K562 (cell line): ENCODE measurements around the gene USP7. TPM values are rescaled to one million over a fixed set of nuclear protein-coding genes. Genes with fewer than 3 reads are reported as not detected.
A peak's percentile ranks its signal among the peaks of the same experiment; 100 is the strongest.

ENCODE experiments used
- ATAC-seq: fragments of 200-7000 bp; cut with Tn5 transposase; 3 replicates; pipeline ENCODE4 v1.9.1; 2020; ENCODE audit warnings: moderate library complexity
- BruUV-seq: library from RNA; stranded (reverse); fragments of 400-500 nt; replicated peaks from 2 replicates; lab custom pipeline; 2021; lab: Mats Ljungman, UMichigan
- CTCF ChIA-PET: fragments of 300-600 bp; formaldehyde crosslinking; extraction: SDS; loops from one replicate; lab custom pipeline; 2021; ENCODE audit warnings: low intra/inter-chr PET ratio; lab: Yijun Ruan, JAX
- POLR2A ChIA-PET: fragments of 300-600, 350-650 bp; sonication (Branson Sonifier 250); formaldehyde crosslinking; extraction: SDS; loops from one replicate; lab custom pipeline; 2021; ENCODE audit warnings: antibody characterized with exemption, inconsistent platforms; lab: Yijun Ruan, JAX
- DNase-seq, 4 experiments: peaks; one replicate each; pipeline versions ENCODE4 v3.0.0 to v3.0.0-alpha.2; 2011 to 2018; ENCODE audit warnings: low spot score in 3 of 4, mixed read lengths in 3 of 4; ENCODE audit errors: extremely low read depth in 1 of 4
- FAIRE-seq: peaks from 2 replicates; lab custom pipeline; 2011; peaks lifted over from hg19 to GRCh38; lab: Jason Lieb, UNC
- H2AFZ ChIP-seq: 2 replicates; pipeline ENCODE4 v1.6.0; 2011; ENCODE audit warnings: low read depth, low read length, control low read depth, inconsistent platforms
- H3K27ac ChIP-seq: fragments of 200-600 bp; 3 replicates; pipeline ENCODE4 v1.8.0; 2011; ENCODE audit warnings: low read depth, mild to moderate bottlenecking, control low read depth, inconsistent platforms, low read length, moderate library complexity, mixed read lengths; ENCODE audit errors: extremely low read depth
- H3K27me3 ChIP-seq, 2 experiments: fragments of 300-600 bp in 1 of 2; 2 replicates in 1 of 2; 3 replicates in 1 of 2; pipeline versions ENCODE4 v1.6.0 to v1.8.0; 2011; ENCODE audit warnings: inconsistent platforms in 2 of 2, low read length in 2 of 2, mild to moderate bottlenecking in 1 of 2, mixed read lengths in 1 of 2, moderate library complexity in 1 of 2; ENCODE audit not compliant: control insufficient read depth in 2 of 2, insufficient read depth in 2 of 2
- H3K36me3 ChIP-seq: fragments of 300-600 bp; 3 replicates; pipeline ENCODE4 v1.8.0; 2011; ENCODE audit warnings: mild to moderate bottlenecking, low read length, inconsistent platforms; ENCODE audit not compliant: control insufficient read depth, insufficient read depth
- H3K4me1 ChIP-seq, 2 experiments: fragments of 200-600 bp in 1 of 2; replicated peaks in 1 of 2; 2 replicates in 1 of 2; 3 replicates in 1 of 2; pipeline versions ENCODE4 v1.5.1 to v1.8.0; 2011; ENCODE audit warnings: inconsistent platforms in 2 of 2, low read length in 2 of 2, mild to moderate bottlenecking in 1 of 2, mixed read lengths in 1 of 2, moderate library complexity in 1 of 2; ENCODE audit not compliant: control insufficient read depth in 2 of 2, insufficient read depth in 2 of 2
- H3K4me2 ChIP-seq: 2 replicates; pipeline ENCODE4 v1.6.1; 2011; ENCODE audit warnings: low read length, control low read depth, inconsistent platforms, mixed read lengths; ENCODE audit not compliant: insufficient read depth
- H3K4me3 ChIP-seq: fragments of 200-600 bp; sonication (generic), shearing (Covaris generic); 2 replicates; pipeline ENCODE4 v1.5.1; 2016; ENCODE audit warnings: control low read depth, inconsistent platforms
- H3K79me2 ChIP-seq: fragments of 200-600 bp; 3 replicates; pipeline ENCODE4 v1.8.0; 2011; ENCODE audit warnings: low read length, inconsistent platforms; ENCODE audit not compliant: control insufficient read depth, insufficient read depth
- H3K9ac ChIP-seq, 2 experiments: 2 replicates each; pipeline versions ENCODE4 v1.6.0 to v1.6.1; 2011; ENCODE audit warnings: low read depth in 2 of 2, low read length in 2 of 2, control low read depth in 1 of 2, inconsistent platforms in 1 of 2, mild to moderate bottlenecking in 1 of 2, mixed read lengths in 1 of 2; ENCODE audit not compliant: insufficient read depth in 1 of 2
- H3K9me1 ChIP-seq: one replicate; pipeline ENCODE4 v1.6.0; 2011; ENCODE audit warnings: inconsistent platforms, mild to moderate bottlenecking, low read length, moderate library complexity; ENCODE audit not compliant: control insufficient read depth, insufficient read depth
- H3K9me3 ChIP-seq: replicated peaks from 2 replicates; pipeline ENCODE4 v1.5.1; 2011; ENCODE audit warnings: low read depth, low read length, inconsistent platforms; ENCODE audit not compliant: control insufficient read depth, insufficient read depth
- H4K20me1 ChIP-seq: replicated peaks from 2 replicates; pipeline ENCODE4 v1.6.1; 2011; ENCODE audit warnings: low read length, inconsistent platforms, mixed read lengths; ENCODE audit not compliant: control insufficient read depth, insufficient read depth
- BCOR ChIP-seq: fragments of 450-650 bp; IDR thresholded peaks from 2 replicates; pipeline ENCODE4 v1.6.1; 2016
- ETV1 ChIP-seq: fragments of 450-650 bp; conservative IDR thresholded peaks from 2 replicates; pipeline ENCODE4 v1.6.1; 2016; ENCODE audit warnings: missing genetic modification characterization, control low read depth, low read depth, missing compliant biosample characterization
- RBBP5 ChIP-seq: fragments of 200-600 bp; sonication (generic); IDR thresholded peaks from 2 replicates; pipeline ENCODE4 v1.6.1; 2012; ENCODE audit warnings: borderline replicate concordance, mild to moderate bottlenecking, low read length, control low read depth, inconsistent platforms; ENCODE audit not compliant: insufficient read depth, poor library complexity, severe bottlenecking
- ZHX1 ChIP-seq: fragments of 150-350 bp; conservative IDR thresholded peaks from 2 replicates; pipeline ENCODE4 v1.6.1; 2014; ENCODE audit warnings: low read length
- ZNF316 ChIP-seq: fragments of 450-650 bp; IDR thresholded peaks from 2 replicates; pipeline ENCODE4 v1.6.1; 2016
- ZNF398 ChIP-seq: fragments of 250-450 bp; sonication (Bioruptor Pico); IDR thresholded peaks from 2 replicates; pipeline ENCODE4 v1.8.0; 2021; ENCODE audit warnings: moderate library complexity, mild to moderate bottlenecking, inconsistent platforms
- ZSCAN29 ChIP-seq: fragments of 450-650 bp; IDR thresholded peaks from 2 replicates; pipeline ENCODE4 v1.6.1; 2017
- WGBS: fragments of 100-300 bp; shearing (Covaris generic); methylation state at CpG from one replicate; pipeline ENCODE4 v1.1.6; 2016; ENCODE audit warnings: low coverage, mixed read lengths; ENCODE audit not compliant: insufficient coverage; ENCODE audit errors: missing lambda C conversion rate; 5-methylcytosine and 5-hydroxymethylcytosine counted together
- in situ Hi-C: fragments of 300-500 bp; cut with MboI; formaldehyde crosslinking; loops from 4 replicates; pipeline ENCODE4 v1.15.0; 2018; ENCODE audit warnings: inconsistent platforms, mixed read lengths
- intact Hi-C: fragments of 100-400 bp; cut with micrococcal nuclease; formaldehyde crosslinking; loops from 2 replicates; pipeline ENCODE4 v1.14.2; 2022
- polyA plus RNA-seq, 8 experiments: library from polyadenylated mRNA; depleted of rRNA in 4 of 8; stranded (reverse) in 5 of 8; unstranded in 3 of 8; fragments of >200 nt; fragmentation: Nextera tagmentation in 2 of 8; fragmentation: Illumina TruSeq in 1 of 8; extraction: Ambion mirVana in 2 of 8; extraction: Trizol in 1 of 8; gene quantifications; 2 replicates each; pipeline versions ENCODE4 v1.2.1 to v1.2.3, GENCODE V29; 2011 to 2014; ENCODE audit warnings: inconsistent platforms in 1 of 8, missing spikeins in 1 of 8
- total RNA-seq, 7 experiments: library from RNA; depleted of rRNA in 6 of 7; stranded (reverse); fragments of >200 nt in 6 of 7; fragmentation: Illumina TruSeq in 2 of 7; extraction: Trizol in 2 of 7; gene quantifications; 2 replicates each; pipeline versions ENCODE4 v1.2.1 to v1.2.3, GENCODE V29; 2011 to 2021; ENCODE audit warnings: low replicate concordance in 1 of 7

Gene USP7
- total and polyA plus RNA-seq, 9 of the 15 experiments (the other 6 are each of a cell fraction or from before 2014, with no cell fraction given), result 17.1 to 145 (median 57.9) TPM

- TF ChIP-seq ZNF398 (CRISPR knock-in tag) (no peak), ZNF316 (no peak), BCOR (no peak)
Observed at GRCh38 chr16:8960788-8961109, 3.0 kb downstream of the USP7 start (continued).

GRCh38 chr16:8959921-8960787 is 3.6 kb downstream of the USP7 start:
- Histone ChIP-seq H3K79me2 (peaks cover 80% of the 10 kb centered on the region), H3K27ac (no peak overlapping the region), H3K9ac (peak overlapping the region; percentile 0 to 69; a peak in 1 of 4 replicates), H3K9me1 (peaks cover 3% of the 10 kb centered on the region), H3K4me2 (peak overlapping the region; percentile 49), H3K4me3 (no peak overlapping the region), H3K27me3 (no peaks in the 10 kb centered on the region), H4K20me1 (peaks cover 69% of the 10 kb centered on the region), H3K9me3 (no peaks in the 10 kb centered on the region), H3K4me1 (peaks cover 42 to 62% of the 10 kb centered on the region in 2 experiments), H2AFZ (no peak overlapping the region), H3K36me3 (peaks cover 4% of the 10 kb centered on the region; the same call in 1 of the 3 replicates)
- FAIRE-seq (no peak), DNase-seq (peak in 1 of 4 experiments; percentile 26), ATAC-seq (peak; percentile 7; the same call in 1 of the 3 replicates)
- intact Hi-C loops (loop anchor here (5.0 kb wide), 1 partner anchor 47 kb away; no protein-coding TSS in a partner anchor), in situ Hi-C loops (no loop called here)
- 25% methylated on average over 12 of the region's 12 CpGs for WGBS
- no TSS peak for BruUV-seq
- 0 out of 2 replicates have a peak, but pooled peaks have one; percentile 10 for TF ChIP-seq ETV1 (tag)
- no peak for TF ChIP-seq ZHX1
- peak; percentile 96 for TF ChIP-seq ZSCAN29
- TF ChIP-seq RBBP5, result peak; percentile 19
- POLR2A ChIA-PET, result interaction anchor here (0.5 to 6.7 kb wide), 8 partner anchors 7 to 1549 kb away, joined by 3 to 60 read pairs (median 3); no protein-coding TSS in a partner anchor
- CTCF ChIA-PET, result no interaction called here
